ENCODE data around the gene MARCHF11.

DNA sequence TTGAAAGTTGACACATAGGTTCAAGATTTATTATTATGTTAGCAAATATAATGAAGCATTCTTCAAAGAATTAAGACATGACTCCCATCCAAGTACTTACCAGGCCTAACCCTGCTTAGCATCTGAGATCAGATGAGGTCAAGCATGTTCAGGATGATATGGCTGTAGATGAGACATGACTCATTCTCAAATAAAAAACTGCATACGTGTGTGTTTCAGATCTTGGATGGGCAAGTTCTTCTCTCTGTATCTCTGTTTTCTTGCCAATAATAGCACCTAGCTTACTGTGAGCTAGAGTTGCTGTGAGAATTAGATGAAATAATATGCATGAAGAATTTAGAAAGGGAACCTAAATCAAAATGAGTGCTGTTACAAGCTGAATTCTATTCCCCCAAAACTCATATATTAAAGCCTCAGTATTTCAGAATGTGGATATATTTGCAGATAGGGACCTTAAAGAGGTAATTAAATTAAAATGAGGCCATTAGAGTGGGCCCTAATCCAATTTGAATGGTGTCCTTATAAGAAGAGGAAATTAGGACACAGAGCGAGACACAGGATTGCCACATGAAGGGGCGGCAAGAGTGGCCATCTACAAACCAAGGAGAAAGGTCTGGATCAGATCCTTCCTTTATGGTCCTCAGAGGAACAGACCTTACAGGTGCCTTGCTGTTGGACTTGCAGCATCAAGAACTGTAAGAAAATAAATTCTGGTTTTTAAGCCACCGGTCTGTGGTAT is 146.2 kb downstream of the MARCHF11 start:
- TF ChIP-seq, protein P1, sequence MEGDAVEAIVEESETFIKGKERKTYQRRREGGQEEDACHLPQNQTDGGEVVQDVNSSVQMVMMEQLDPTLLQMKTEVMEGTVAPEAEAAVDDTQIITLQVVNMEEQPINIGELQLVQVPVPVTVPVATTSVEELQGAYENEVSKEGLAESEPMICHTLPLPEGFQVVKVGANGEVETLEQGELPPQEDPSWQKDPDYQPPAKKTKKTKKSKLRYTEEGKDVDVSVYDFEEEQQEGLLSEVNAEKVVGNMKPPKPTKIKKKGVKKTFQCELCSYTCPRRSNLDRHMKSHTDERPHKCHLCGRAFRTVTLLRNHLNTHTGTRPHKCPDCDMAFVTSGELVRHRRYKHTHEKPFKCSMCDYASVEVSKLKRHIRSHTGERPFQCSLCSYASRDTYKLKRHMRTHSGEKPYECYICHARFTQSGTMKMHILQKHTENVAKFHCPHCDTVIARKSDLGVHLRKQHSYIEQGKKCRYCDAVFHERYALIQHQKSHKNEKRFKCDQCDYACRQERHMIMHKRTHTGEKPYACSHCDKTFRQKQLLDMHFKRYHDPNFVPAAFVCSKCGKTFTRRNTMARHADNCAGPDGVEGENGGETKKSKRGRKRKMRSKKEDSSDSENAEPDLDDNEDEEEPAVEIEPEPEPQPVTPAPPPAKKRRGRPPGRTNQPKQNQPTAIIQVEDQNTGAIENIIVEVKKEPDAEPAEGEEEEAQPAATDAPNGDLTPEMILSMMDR (IDR thresholded peaks at IDR 0.05), result no peak
- TF ChIP-seq POLR2A (IDR thresholded peaks at IDR 0.05) (no peak), EP300 (IDR thresholded peaks at IDR 0.05) (no peak)

All from ovary (tissue), 3 donors.